MCF 10A (cell line): ENCODE results near the gene PDZD11. TPM values are rescaled to one million over a fixed set of nuclear protein-coding genes. Genes with fewer than 3 reads are reported as not detected.

Source experiments
- Bru-seq: library from RNA; stranded (reverse); fragments of 400-500 nt; gene quantifications from one replicate; lab custom pipeline; 2021; lab: Mats Ljungman, UMichigan
- BruChase-seq, 2 experiments: library from RNA; stranded (reverse); fragments of 400-500 nt; gene quantifications; one replicate each; lab custom pipeline; 2021; lab: Mats Ljungman, UMichigan
- BruUV-seq: library from RNA; stranded (reverse); fragments of 400-500 nt; replicated peaks from 2 replicates; lab custom pipeline; 2021; lab: Mats Ljungman, UMichigan
- CTCF ChIA-PET: fragments of 300-600 bp; sonication (Branson Sonifier 250); formaldehyde crosslinking; extraction: SDS; loops from one replicate; lab custom pipeline; 2021; ENCODE audit warnings: antibody characterized with exemption, inconsistent platforms; lab: Yijun Ruan, JAX
- POLR2A ChIA-PET: fragments of 300-600, 350-650 bp; sonication (Branson Sonifier 250); formaldehyde crosslinking; extraction: SDS; loops from one replicate; lab custom pipeline; 2020; ENCODE audit warnings: antibody characterized with exemption, inconsistent platforms; lab: Yijun Ruan, JAX
- DNase-seq: peaks from one replicate; pipeline ENCODE4 v3.0.0-alpha.2; 2018; ENCODE audit not compliant: unreplicated experiment
- H3K27ac Mint-ChIP-seq: one replicate; pipeline ENCODE4 v1.8.0; 2022; ENCODE audit warnings: mild to moderate bottlenecking, low read depth, mixed read lengths; ENCODE audit not compliant: unreplicated experiment
- H3K27me3 Mint-ChIP-seq: one replicate; pipeline ENCODE4 v1.8.0; 2022; ENCODE audit warnings: mixed read lengths; ENCODE audit not compliant: insufficient read depth, unreplicated experiment
- H3K36me3 Mint-ChIP-seq: one replicate; pipeline ENCODE4 v1.8.0; 2022; ENCODE audit warnings: mild to moderate bottlenecking, moderate library complexity, mixed read lengths; ENCODE audit not compliant: insufficient read depth, unreplicated experiment
- H3K4me1 Mint-ChIP-seq: one replicate; pipeline ENCODE4 v1.8.0; 2022; ENCODE audit warnings: mixed read lengths; ENCODE audit not compliant: insufficient read depth, unreplicated experiment
- H3K4me3 Mint-ChIP-seq: one replicate; pipeline ENCODE4 v1.8.0; 2022; ENCODE audit warnings: mild to moderate bottlenecking, moderate library complexity, mixed read lengths; ENCODE audit not compliant: unreplicated experiment
- H3K9me3 Mint-ChIP-seq: one replicate; pipeline ENCODE4 v1.8.0; 2022; ENCODE audit warnings: mixed read lengths; ENCODE audit not compliant: unreplicated experiment
- intact Hi-C: fragments of 100-400 bp; cut with micrococcal nuclease; formaldehyde crosslinking; loops from 2 replicates; pipeline ENCODE4 v1.14.1; 2022
- long read RNA-seq: library from polyadenylated mRNA; stranded (forward); transcript quantifications from one replicate; pipeline ENCODE4 v2.0.0, GENCODE V29; 2022
- total RNA-seq: library from RNA; stranded (reverse); gene quantifications from 2 replicates; pipeline ENCODE4 v1.2.3, GENCODE V29; 2022
- TF ChIP-seq, protein P1 (sequence below): fragments of 200-600 bp; IDR thresholded peaks from one replicate; pipeline ENCODE4 v1.8.0; 2022; ENCODE audit warnings: antibody characterized with exemption, mild to moderate bottlenecking; ENCODE audit not compliant: unreplicated experiment

The PDZD11 gene, protein sequence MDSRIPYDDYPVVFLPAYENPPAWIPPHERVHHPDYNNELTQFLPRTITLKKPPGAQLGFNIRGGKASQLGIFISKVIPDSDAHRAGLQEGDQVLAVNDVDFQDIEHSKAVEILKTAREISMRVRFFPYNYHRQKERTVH
- total RNA-seq (51.9 and 57.2 TPM in 2 replicates), Bru-seq, nascent RNA (percentile 62 among the genes with signal in this experiment), BruChase-seq, experiment 1, labeled RNA remaining after a 6-hour chase (percentile 82 among the genes with signal in this experiment), BruChase-seq, experiment 2, labeled RNA remaining after a 2-hour chase (percentile 69 among the genes with signal in this experiment)
- long read RNA-seq, transcript PDZD11-201 (7 exons, 1,043 nt) = major isoform, 73 of 90 reads
- long read RNA-seq, transcript PDZD11-202 (8 exons, 784 nt) = minor isoform, 8 of 90 reads
- long read RNA-seq, partial matches to known transcripts = 0 of 90 reads
- long read RNA-seq, other reads (novel, unspliced or antisense) = 9 of 90 reads

DNA sequence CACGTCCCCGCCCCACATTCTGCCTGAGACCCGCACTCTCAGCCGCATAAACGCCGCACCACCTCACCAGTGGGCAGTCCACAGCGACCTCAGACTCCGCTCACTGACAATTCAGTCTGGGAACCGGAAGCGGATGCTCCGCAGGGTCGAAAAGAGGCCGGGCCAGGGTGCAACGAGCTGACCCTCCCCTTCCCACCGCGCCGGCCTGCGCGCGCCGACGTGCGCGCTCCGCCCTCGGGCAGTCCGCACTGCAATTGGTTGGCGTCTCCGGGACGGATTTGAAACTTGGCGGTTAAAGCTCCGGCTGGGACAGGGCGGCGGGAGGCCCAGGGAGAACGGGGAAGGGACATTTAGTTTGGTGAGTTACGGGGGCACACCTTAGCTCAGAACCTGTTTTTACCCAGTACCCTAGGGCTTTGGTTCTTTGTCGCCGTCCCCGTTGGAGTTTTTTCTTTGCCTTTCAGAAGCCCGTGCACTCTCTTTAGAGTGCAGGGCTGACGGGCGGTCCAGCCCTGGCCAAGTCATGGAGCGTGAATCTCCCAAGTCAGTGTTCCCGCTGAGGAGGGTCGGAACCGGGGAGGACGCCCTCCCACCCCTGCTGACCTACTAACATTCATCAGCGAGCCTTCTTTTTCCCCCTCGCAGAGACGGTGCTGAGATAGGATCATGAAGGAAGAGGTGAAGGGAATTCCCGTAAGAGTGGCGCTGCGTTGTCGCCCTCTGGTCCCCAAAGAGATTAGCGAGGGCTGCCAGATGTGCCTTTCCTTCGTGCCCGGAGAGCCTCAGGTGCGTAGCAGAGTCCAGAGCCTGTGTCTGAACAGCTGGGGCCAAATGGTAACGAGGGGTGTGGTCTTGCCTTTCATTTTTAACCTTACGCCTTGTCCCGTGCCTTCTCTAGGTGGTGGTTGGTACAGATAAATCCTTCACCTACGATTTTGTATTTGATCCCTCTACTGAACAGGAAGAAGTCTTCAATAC lies at the start of gene PDZD11, which contains the start of gene KIF4A:
PDZD11 (minus strand) TSS at position 135 of the 978 bp plus-strand sequence. CDS start 586 bp downstream, outside the sequence.
KIF4A (plus strand) TSS at position 312 of the 978 bp plus-strand sequence; CDS start at position 667, 355 bp downstream.
- intact Hi-C loops = loop anchor here (5.0 kb wide), 1 partner anchor 142 kb away; no protein-coding TSS in a partner anchor
- BruUV-seq = TSS peak; percentile 55

DNA sequence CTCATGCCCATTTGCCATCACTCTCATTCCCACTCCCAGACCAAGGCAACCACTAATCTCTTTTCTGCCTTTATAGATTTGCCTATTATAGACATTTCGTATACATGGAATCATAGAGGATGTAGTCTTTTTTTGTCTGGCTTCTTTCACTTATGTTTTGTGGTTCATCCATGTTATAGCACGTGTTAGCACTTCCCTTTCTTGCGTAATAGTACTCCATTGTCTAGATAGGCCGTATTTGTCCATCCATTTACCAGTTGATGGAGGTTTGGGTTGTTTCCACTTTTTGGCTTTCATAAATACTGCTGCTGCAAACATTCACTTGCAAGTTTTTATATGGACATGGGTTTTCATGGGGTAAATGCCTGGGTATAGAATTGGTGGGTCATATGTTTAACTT lies 48.6 kb upstream of the PDZD11 start:
- Mint-ChIP-seq H3K27me3 (peaks cover 30% of the 10 kb centered on the region), H3K4me1 (no peaks in the 10 kb centered on the region), H3K9me3 (no peaks in the 10 kb centered on the region), H3K4me3 (no peak overlapping the region), H3K27ac (no peak overlapping the region), H3K36me3 (no peaks in the 10 kb centered on the region)
- intact Hi-C loops = no loop called here
- TF ChIP-seq, protein P1, sequence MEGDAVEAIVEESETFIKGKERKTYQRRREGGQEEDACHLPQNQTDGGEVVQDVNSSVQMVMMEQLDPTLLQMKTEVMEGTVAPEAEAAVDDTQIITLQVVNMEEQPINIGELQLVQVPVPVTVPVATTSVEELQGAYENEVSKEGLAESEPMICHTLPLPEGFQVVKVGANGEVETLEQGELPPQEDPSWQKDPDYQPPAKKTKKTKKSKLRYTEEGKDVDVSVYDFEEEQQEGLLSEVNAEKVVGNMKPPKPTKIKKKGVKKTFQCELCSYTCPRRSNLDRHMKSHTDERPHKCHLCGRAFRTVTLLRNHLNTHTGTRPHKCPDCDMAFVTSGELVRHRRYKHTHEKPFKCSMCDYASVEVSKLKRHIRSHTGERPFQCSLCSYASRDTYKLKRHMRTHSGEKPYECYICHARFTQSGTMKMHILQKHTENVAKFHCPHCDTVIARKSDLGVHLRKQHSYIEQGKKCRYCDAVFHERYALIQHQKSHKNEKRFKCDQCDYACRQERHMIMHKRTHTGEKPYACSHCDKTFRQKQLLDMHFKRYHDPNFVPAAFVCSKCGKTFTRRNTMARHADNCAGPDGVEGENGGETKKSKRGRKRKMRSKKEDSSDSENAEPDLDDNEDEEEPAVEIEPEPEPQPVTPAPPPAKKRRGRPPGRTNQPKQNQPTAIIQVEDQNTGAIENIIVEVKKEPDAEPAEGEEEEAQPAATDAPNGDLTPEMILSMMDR = no peak
- POLR2A ChIA-PET = no interaction called here
- no peak for DNase-seq
- no TSS peak for BruUV-seq
- CTCF ChIA-PET = interaction anchor here (0.7 kb wide), 1 partner anchor 14 kb away, joined by 3 read pairs; no protein-coding TSS in a partner anchor

More for the DNA sequence above, at the start of gene PDZD11, which contains the start of gene KIF4A:
- Mint-ChIP-seq H3K36me3 (peaks cover 15% of the 10 kb centered on the region), H3K27ac (peak within 1 kb of the TSS; percentile 53), H3K9me3 (no peaks in the 10 kb centered on the region), H3K27me3 (peaks cover 29% of the 10 kb centered on the region), H3K4me3 (peak within 1 kb of the TSS; percentile 84), H3K4me1 (peaks cover 6% of the 10 kb centered on the region)
- DNase-seq = peak; percentile 77
- TF ChIP-seq, protein P1 = no peak
- ChIA-PET POLR2A (interaction anchor here (0.6 to 1.9 kb wide), 9 partner anchors 9 to 187 kb away, joined by 3 to 14 read pairs (median 3); partner anchors contain the start of gene IGBP1), CTCF (interaction anchor here (0.8 to 2.4 kb wide), 4 partner anchors 12 to 690 kb away, joined by 3 to 5 read pairs (median 4); no protein-coding TSS in a partner anchor)

DNA sequence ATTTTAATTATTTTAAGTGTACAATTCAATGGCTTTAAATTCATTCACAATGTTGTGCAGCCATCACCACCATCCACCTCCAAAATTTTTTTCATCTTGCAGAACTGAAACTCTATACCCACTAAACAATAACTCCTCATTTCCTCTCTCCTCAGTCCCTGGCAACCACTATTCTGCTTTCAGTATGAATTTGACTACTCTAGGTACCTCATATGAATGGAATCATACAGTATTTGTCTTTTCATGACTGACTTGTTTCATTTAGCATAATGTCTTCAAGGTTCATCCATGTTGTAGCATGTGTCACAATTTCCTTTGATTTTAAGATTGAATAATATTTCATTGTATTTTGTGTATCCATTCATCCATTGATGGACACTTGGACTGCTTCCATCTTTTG lies 47.0 kb upstream of the PDZD11 start:
- POLR2A ChIA-PET = no interaction called here
- no peak overlapping the region for H3K27ac Mint-ChIP-seq
- no peaks in the 10 kb centered on the region for H3K36me3 Mint-ChIP-seq
- H3K4me3 Mint-ChIP-seq = no peak overlapping the region
- no peak for DNase-seq
- no TSS peak for BruUV-seq
- peaks cover 27% of the 10 kb centered on the region for H3K27me3 Mint-ChIP-seq
- no peaks in the 10 kb centered on the region for H3K9me3 Mint-ChIP-seq
- TF ChIP-seq, protein P1 = no peak
- CTCF ChIA-PET = no interaction called here
- no peaks in the 10 kb centered on the region for H3K4me1 Mint-ChIP-seq
- intact Hi-C loops = no loop called here
